ENCODE results near the gene RERG. TPM values are rescaled to one million over a fixed set of nuclear protein-coding genes. Genes with fewer than 3 reads are reported as not detected.

The RERG gene
- total RNA-seq, 6 experiments from 2014 or later, result 0.68 to 2.1 (median 1.0) TPM

DNA sequence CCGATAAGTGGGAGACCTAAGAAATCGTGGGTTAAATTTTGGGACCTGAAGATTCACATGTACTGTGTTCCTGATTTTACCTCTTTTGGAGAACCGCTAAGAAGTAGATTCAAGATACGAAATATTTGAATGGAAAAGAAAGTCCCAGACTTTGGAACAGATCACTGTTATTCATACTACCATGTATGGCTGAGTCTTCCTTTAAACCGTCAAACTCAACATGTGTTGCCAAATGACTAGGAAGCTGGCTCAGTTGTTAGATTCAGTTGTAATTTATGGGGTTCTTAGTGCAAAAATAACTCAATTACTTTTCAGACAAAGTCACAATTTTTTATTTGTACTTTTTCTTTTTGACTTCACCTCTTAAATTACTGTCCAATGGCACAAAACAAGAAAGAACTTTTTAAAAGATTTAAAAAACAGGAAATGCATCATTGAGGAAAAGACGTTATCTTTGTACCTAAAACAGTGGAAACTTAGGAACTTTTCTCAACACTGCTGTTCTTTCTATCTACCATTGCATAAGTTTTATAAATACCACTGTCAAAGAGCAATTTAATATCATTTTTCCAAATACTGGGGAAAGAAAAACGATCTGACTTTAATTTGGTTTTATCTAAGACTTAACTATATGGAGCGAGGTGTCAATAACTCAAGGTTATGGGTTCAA lies 15.7 kb downstream of the RERG start:
- no peaks in the 10 kb centered on the region for H3K27me3 ChIP-seq
- DNase-seq, result no peak
- H3K9me3 ChIP-seq, result no peaks in the 10 kb centered on the region
- TF ChIP-seq, protein P1, sequence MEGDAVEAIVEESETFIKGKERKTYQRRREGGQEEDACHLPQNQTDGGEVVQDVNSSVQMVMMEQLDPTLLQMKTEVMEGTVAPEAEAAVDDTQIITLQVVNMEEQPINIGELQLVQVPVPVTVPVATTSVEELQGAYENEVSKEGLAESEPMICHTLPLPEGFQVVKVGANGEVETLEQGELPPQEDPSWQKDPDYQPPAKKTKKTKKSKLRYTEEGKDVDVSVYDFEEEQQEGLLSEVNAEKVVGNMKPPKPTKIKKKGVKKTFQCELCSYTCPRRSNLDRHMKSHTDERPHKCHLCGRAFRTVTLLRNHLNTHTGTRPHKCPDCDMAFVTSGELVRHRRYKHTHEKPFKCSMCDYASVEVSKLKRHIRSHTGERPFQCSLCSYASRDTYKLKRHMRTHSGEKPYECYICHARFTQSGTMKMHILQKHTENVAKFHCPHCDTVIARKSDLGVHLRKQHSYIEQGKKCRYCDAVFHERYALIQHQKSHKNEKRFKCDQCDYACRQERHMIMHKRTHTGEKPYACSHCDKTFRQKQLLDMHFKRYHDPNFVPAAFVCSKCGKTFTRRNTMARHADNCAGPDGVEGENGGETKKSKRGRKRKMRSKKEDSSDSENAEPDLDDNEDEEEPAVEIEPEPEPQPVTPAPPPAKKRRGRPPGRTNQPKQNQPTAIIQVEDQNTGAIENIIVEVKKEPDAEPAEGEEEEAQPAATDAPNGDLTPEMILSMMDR (IDR thresholded peaks at IDR 0.05), result no peak
- no peak for TF ChIP-seq POLR2A (IDR thresholded peaks at IDR 0.05)
- intact Hi-C loops (cut with DNase I), result no loop called here
- no peak for ATAC-seq
- no peaks in the 10 kb centered on the region for H3K36me3 ChIP-seq
- no peaks in the 10 kb centered on the region for H3K4me1 ChIP-seq
- WGBS (ENCODE audit: insufficient coverage, low coverage, low lambda C conversion rate, missing lambda C conversion rate), result 69% methylated on average over 8 of the region's 8 CpGs
- H3K4me3 ChIP-seq, result no peak overlapping the region
- H3K27ac ChIP-seq, result no peak overlapping the region

DNA sequence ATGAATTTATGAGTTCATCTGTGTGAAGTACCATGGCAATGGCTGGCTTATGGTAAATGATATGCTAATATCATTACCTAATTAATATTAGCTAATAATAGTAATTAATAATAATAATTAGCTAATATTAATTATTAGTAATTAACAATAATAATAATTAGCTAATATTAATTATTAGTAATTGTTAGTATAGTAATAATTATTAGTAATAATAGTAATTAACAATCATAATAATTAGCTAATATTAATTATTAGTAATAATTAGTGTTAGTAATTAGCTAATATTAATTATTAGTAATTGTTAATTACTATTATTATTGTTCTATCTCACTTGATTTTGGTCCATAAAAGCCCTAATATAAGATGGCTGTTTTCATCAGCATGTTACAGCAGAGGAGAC lies 19.8 kb downstream of the RERG start:
- no peak for ATAC-seq
- TF ChIP-seq POLR2A (IDR thresholded peaks at IDR 0.05), result no peak
- TF ChIP-seq, protein P1 (IDR thresholded peaks at IDR 0.05), result no peak
- H3K27me3 ChIP-seq, result no peaks in the 10 kb centered on the region
- no peaks in the 10 kb centered on the region for H3K36me3 ChIP-seq
- H3K4me1 ChIP-seq, result no peaks in the 10 kb centered on the region
- intact Hi-C loops (cut with DNase I), result no loop called here
- no peak overlapping the region for H3K27ac ChIP-seq
- DNase-seq, result no peak
- no peak overlapping the region for H3K4me3 ChIP-seq
- H3K9me3 ChIP-seq, result no peaks in the 10 kb centered on the region

DNA sequence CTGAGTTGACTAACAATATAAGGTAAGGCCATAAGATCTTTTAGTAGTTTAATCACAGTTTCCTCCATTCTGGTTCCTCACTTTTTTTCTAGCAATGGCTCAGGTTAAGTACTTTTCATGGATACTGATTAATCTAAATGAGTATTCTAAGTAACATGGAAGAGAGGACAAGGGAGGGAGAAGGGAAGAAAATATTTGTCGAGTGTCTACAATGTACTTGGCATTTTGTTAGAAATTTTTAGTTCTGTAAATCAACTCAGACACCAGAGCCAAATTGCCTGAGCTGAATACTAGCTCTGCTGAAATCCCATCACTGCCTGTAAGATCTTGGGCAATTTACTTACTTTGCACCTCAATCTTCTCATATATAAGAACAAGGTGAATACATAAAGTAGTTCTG lies 20.2 kb downstream of the RERG start:
- WGBS (ENCODE audit: insufficient coverage, low coverage, low lambda C conversion rate, missing lambda C conversion rate), result 58% methylated on average over 1 of the region's 1 CpG
- H3K4me3 ChIP-seq, result no peak overlapping the region
- no peak overlapping the region for H3K27ac ChIP-seq
- H3K36me3 ChIP-seq, result no peaks in the 10 kb centered on the region
- no peak for TF ChIP-seq POLR2A (IDR thresholded peaks at IDR 0.05)
- TF ChIP-seq, protein P1 (IDR thresholded peaks at IDR 0.05), result no peak
- intact Hi-C loops (cut with DNase I), result no loop called here
- ATAC-seq (no peak), DNase-seq (no peak)
- no peaks in the 10 kb centered on the region for H3K9me3 ChIP-seq
- no peaks in the 10 kb centered on the region for H3K4me1 ChIP-seq
- H3K27me3 ChIP-seq, result no peaks in the 10 kb centered on the region

DNA sequence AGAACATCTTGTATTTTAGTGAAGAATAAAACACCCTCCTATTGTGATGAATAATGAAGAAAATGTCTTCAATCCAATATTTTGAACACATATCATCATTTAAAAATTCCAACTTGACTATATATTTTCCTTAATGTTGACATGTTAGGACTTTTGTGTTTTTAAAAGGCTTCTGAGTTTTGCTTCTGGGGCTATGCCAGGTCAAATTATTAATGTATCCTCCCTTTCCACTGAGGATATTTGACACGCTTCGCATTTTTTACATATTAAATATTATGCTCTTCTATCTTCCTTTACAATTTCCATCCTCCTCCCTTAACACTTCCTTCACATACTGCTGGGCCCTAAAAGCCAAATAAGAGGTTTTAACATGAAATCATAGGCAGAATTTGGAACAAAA lies 20.6 kb downstream of the RERG start:
- intact Hi-C loops (cut with DNase I), result no loop called here
- no peak for TF ChIP-seq POLR2A (IDR thresholded peaks at IDR 0.05)
- TF ChIP-seq, protein P1 (IDR thresholded peaks at IDR 0.05), result no peak
- Histone ChIP-seq H3K4me1 (no peaks in the 10 kb centered on the region), H3K27ac (no peak overlapping the region), H3K36me3 (no peaks in the 10 kb centered on the region), H3K4me3 (no peak overlapping the region), H3K9me3 (no peaks in the 10 kb centered on the region), H3K27me3 (no peaks in the 10 kb centered on the region)
- DNase-seq (no peak), ATAC-seq (no peak)
- 76% methylated on average over 2 of the region's 2 CpGs for WGBS (ENCODE audit: insufficient coverage, low coverage, low lambda C conversion rate, missing lambda C conversion rate)

DNA sequence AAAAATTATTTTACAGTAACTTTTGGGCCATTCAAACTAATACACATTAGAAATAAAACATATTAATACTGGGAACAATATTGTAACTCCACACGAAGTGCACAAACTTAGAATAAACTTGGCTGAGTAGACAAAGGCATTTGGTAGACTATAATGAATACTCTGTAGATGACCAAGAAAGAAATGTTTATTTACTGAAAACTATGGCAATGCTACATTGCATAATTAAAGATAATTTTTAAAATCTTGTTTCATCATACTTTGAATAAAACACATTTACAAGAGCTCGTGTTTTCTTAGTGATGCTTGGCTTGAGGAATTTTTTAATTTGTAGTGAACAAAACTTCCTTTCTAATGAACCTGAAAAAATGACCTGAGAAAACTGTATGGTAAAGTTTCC lies 21.3 kb downstream of the RERG start:
- Histone ChIP-seq H3K9me3 (no peaks in the 10 kb centered on the region), H3K4me3 (no peak overlapping the region), H3K27me3 (no peaks in the 10 kb centered on the region), H3K27ac (no peak overlapping the region), H3K4me1 (no peaks in the 10 kb centered on the region), H3K36me3 (no peaks in the 10 kb centered on the region)
- ATAC-seq, result no peak
- TF ChIP-seq, protein P1 (IDR thresholded peaks at IDR 0.05), result no peak
- TF ChIP-seq POLR2A (IDR thresholded peaks at IDR 0.05), result no peak
- intact Hi-C loops (cut with DNase I), result no loop called here
- WGBS (ENCODE audit: insufficient coverage, low coverage, low lambda C conversion rate, missing lambda C conversion rate), result 29% methylated on average over 2 of the region's 2 CpGs
- DNase-seq, result no peak

Measured in right lobe of liver (tissue), 6 donors.